Umbilical cord (tissue), 1 donor: ENCODE measurements around the gene SPART. TPM values are rescaled to one million over a fixed set of nuclear protein-coding genes. Genes with fewer than 3 reads are reported as not detected.

Source experiments
- total RNA-seq: library from RNA; depleted of rRNA; stranded (reverse); fragments of >200 nt; gene quantifications from one replicate; pipeline ENCODE4 v1.2.3, GENCODE V29; 2014; ENCODE audit warnings: low replicate concordance; ENCODE audit not compliant: insufficient read depth

Gene SPART
- total RNA-seq, 1 donor from 2014 or later = 103 TPM

Other genes with a start within 250 kb of the SPART start
- gene DCLK1, start 215.0 kb downstream of the SPART start, total RNA-seq = 7.7 TPM
- 0.72 TPM for gene SOHLH2, start 131.8 kb downstream of the SPART start, total RNA-seq
- gene CCDC169, start 48.6 kb downstream of the SPART start, total RNA-seq = 6.5 TPM
- gene CCNA1, start 86.1 kb upstream of the SPART start, total RNA-seq = not detected